Neural crest cell (in vitro differentiated cells): Measurements from ENCODE around the gene SYT17. TPM values are rescaled to one million over a fixed set of nuclear protein-coding genes. Genes with fewer than 3 reads are reported as not detected.
"Not testable (repeated sequence)": the region's sequence is repeated elsewhere in the genome, so short reads cannot be mapped to it uniquely, and the experiment has no call there.

Experiments
- DNase-seq: peaks from one replicate; pipeline ENCODE4 v3.0.0; 2021; ENCODE audit warnings: low read depth, mixed read lengths, low spot score
- H3K27ac Mint-ChIP-seq: one replicate; pipeline ENCODE4 v1.8.0; 2021; ENCODE audit warnings: mild to moderate bottlenecking, mixed read lengths; ENCODE audit not compliant: unreplicated experiment
- H3K27me3 Mint-ChIP-seq: 2 replicates; pipeline ENCODE4 v1.8.0; 2021; ENCODE audit warnings: low read depth, mild to moderate bottlenecking, mixed read lengths
- H3K36me3 Mint-ChIP-seq: 2 replicates; pipeline ENCODE4 v1.8.0; 2021; ENCODE audit warnings: low read depth, mild to moderate bottlenecking, mixed read lengths
- H3K4me1 Mint-ChIP-seq: 2 replicates; pipeline ENCODE4 v1.8.0; 2021; ENCODE audit warnings: mixed read lengths
- H3K4me3 Mint-ChIP-seq: one replicate; pipeline ENCODE4 v1.8.0; 2021; ENCODE audit warnings: mild to moderate bottlenecking, mixed read lengths
- H3K9me3 Mint-ChIP-seq: 2 replicates; pipeline ENCODE4 v1.8.0; 2021; ENCODE audit warnings: mixed read lengths
- CTCF ChIP-seq: fragments of 200-600 bp; sonication (generic); conservative IDR thresholded peaks from 2 replicates; pipeline ENCODE4 v1.5.0; 2021; ENCODE audit warnings: antibody characterized with exemption, mild to moderate bottlenecking
- total RNA-seq: library from RNA; stranded (reverse); gene quantifications from 2 replicates; pipeline ENCODE4 v1.2.1, GENCODE V29; 2021

SYT17 gene
- total RNA-seq, 1 donor from 2014 or later: 3.1 TPM

GRCh38 chr16:19183187-19183586 is 15.1 kb downstream of the SYT17 start:
- Mint-ChIP-seq H3K27ac (no peak overlapping the region), H3K9me3 (no peaks in the 10 kb centered on the region), H3K4me3 (no peak overlapping the region), H3K4me1 (no peaks in the 10 kb centered on the region), H3K27me3 (no peaks in the 10 kb centered on the region), H3K36me3 (peaks cover 3% of the 10 kb centered on the region)
- DNase-seq: no peak
- no peak for TF ChIP-seq CTCF

GRCh38 chr16:19184823-19185509 is 16.9 kb downstream of the SYT17 start:
- no peaks in the 10 kb centered on the region for H3K4me1 Mint-ChIP-seq
- peaks cover 3% of the 10 kb centered on the region for H3K36me3 Mint-ChIP-seq
- H3K4me3 Mint-ChIP-seq: no peak overlapping the region
- H3K9me3 Mint-ChIP-seq: peaks cover 2% of the 10 kb centered on the region
- H3K27ac Mint-ChIP-seq: no peak overlapping the region
- no peaks in the 10 kb centered on the region for H3K27me3 Mint-ChIP-seq
- no peak for DNase-seq
- TF ChIP-seq CTCF: no peak

- TF ChIP-seq CTCF: no peak
- H3K27me3 Mint-ChIP-seq: no peaks in the 10 kb centered on the region
- H3K9me3 Mint-ChIP-seq: peaks cover 2% of the 10 kb centered on the region
- H3K27ac Mint-ChIP-seq: no peak overlapping the region
- no peaks in the 10 kb centered on the region for H3K4me1 Mint-ChIP-seq
- no peak overlapping the region for H3K4me3 Mint-ChIP-seq
- no peak for DNase-seq
- peaks cover 3% of the 10 kb centered on the region for H3K36me3 Mint-ChIP-seq
These were observed 17.4 kb downstream of the SYT17 start for GRCh38 chr16:19185510-19185851.

GRCh38 chr16:19186408-19186807 is 18.4 kb downstream of the SYT17 start:
- H3K36me3 Mint-ChIP-seq: peaks cover 3% of the 10 kb centered on the region
- no peaks in the 10 kb centered on the region for H3K4me1 Mint-ChIP-seq
- DNase-seq: no peak
- no peak overlapping the region for H3K4me3 Mint-ChIP-seq
- H3K27ac Mint-ChIP-seq: no peak overlapping the region
- H3K27me3 Mint-ChIP-seq: no peaks in the 10 kb centered on the region
- peaks cover 2% of the 10 kb centered on the region for H3K9me3 Mint-ChIP-seq
- TF ChIP-seq CTCF: no peak

GRCh38 chr16:19187961-19188360 is 19.9 kb downstream of the SYT17 start:
- not testable (repeated sequence) for H3K27ac Mint-ChIP-seq, H3K9me3 Mint-ChIP-seq, H3K4me3 Mint-ChIP-seq, H3K4me1 Mint-ChIP-seq, H3K36me3 Mint-ChIP-seq, DNase-seq, H3K27me3 Mint-ChIP-seq

GRCh38 chr16:19188406-19188805 is 20.4 kb downstream of the SYT17 start:
- Mint-ChIP-seq H3K36me3 (peaks cover 3% of the 10 kb centered on the region), H3K27me3 (no peaks in the 10 kb centered on the region), H3K9me3 (peaks cover 2% of the 10 kb centered on the region), H3K4me3 (no peak overlapping the region), H3K4me1 (no peaks in the 10 kb centered on the region), H3K27ac (no peak overlapping the region)
- TF ChIP-seq CTCF: no peak
- DNase-seq: no peak
